Urinary bladder (tissue), 4 donors: Measurements from ENCODE around the gene FRMPD2. TPM values are rescaled to one million over a fixed set of nuclear protein-coding genes. Genes with fewer than 3 reads are reported as not detected.
"Not testable (repeated sequence)": the region's sequence is repeated elsewhere in the genome, so short reads cannot be mapped to it uniquely, and the experiment has no call there.

Experiments
- DNase-seq: peaks from one replicate; pipeline ENCODE4 v3.0.0-alpha.2; 2015; ENCODE audit errors: extremely low spot score
- H3K27ac ChIP-seq: one replicate; pipeline ENCODE4 v1.5.1; 2013; ENCODE audit warnings: low read depth, mild to moderate bottlenecking, moderate library complexity
- H3K36me3 ChIP-seq: one replicate; pipeline ENCODE4 v1.6.1; 2013; ENCODE audit warnings: mild to moderate bottlenecking, moderate library complexity; ENCODE audit not compliant: insufficient read depth
- H3K4me1 ChIP-seq: one replicate; pipeline ENCODE4 v1.6.1; 2013; ENCODE audit warnings: mild to moderate bottlenecking, moderate library complexity; ENCODE audit not compliant: insufficient read depth
- H3K4me3 ChIP-seq: one replicate; pipeline ENCODE4 v1.5.1; 2013; ENCODE audit warnings: low read depth, low read length
- WGBS: extraction: QIAGEN DNeasy Blood & Tissue Kit; methylation state at CpG from one replicate; pipeline ENCODE4 v1.1.7; 2013; 5-methylcytosine and 5-hydroxymethylcytosine counted together
- polyA plus RNA-seq: library from polyadenylated mRNA; stranded (reverse); fragments of 200-250 nt; gene quantifications from one replicate; pipeline ENCODE4 v1.2.3, GENCODE V29; 2013
- total RNA-seq: library from RNA; depleted of rRNA; stranded (reverse); fragments of >200 nt; gene quantifications from one replicate; pipeline ENCODE4 v1.2.3, GENCODE V29; 2014
- donor health status: healthy with polysubstance abuse.
- donor health status: healthy.

Gene FRMPD2
- total and polyA plus RNA-seq, 2 donors = 0.10 to 1.9 TPM

DNA sequence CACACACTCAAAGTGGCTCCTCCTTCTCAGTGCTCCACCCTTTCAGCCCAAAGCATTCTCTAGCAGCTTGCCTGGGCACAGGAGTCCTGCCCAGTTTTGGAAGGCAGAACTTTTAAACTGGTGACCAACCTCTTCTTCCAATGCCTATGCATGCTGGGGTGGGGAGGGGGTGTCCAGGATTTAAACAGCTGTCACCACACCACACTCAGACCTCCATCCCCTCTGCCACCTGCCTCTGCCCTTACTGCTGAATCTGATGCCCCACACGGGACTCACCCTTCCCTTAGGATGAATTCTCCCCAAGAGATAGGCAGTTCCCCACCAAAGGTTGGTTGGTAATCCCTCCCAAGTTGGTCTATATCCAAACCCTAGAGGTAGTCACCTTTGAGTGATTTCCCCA, 50.2 kb downstream of the FRMPD2 start:
- Histone ChIP-seq H3K4me1 (no peaks in the 10 kb centered on the region), H3K4me3 (no peak overlapping the region), H3K27ac (no peak overlapping the region), H3K36me3 (no peaks in the 10 kb centered on the region)
- 93% methylated on average over 1 of the region's 1 CpG for WGBS
- DNase-seq = no peak

DNA sequence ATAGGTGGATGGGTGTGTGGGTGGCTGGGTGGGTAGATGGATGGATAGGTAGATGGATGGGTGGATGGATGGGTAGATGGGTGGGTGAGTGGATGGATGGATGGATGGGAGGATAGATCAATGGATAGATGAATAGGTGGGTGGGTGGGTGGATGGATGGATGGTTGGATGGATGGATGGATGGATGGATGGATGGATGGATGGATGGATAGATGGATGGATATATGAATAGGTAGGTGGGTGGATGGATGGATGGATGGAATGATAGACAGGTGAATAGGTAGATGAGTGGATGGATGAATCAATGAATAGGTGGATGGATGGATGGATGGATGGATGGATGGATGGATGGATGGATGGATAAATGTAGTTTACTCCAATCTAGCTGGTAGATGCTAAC, 52.7 kb downstream of the FRMPD2 start:
- no peak overlapping the region for H3K27ac ChIP-seq
- H3K36me3 ChIP-seq = no peaks in the 10 kb centered on the region
- H3K4me1 ChIP-seq = no peaks in the 10 kb centered on the region
- H3K4me3 ChIP-seq = no peak overlapping the region
- DNase-seq = no peak

DNA sequence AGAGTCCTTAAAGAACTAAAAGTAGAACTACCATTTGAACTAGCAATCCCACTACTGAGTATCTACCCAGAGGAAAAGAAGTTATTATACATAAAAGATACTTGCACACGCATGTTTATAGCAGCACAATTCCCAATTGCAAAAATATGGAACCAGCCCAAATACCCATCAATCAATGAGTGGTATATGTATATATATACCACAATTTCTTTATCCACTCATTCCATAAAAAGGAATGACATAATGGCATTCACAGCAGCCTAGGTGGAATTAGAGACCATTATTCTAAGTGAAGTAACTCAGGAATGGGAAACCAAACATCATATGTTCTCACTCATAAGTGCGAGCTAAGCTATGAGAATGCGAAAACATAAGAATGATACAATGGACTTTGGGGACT, 53.5 kb downstream of the FRMPD2 start:
- H3K36me3 ChIP-seq, H3K4me1 ChIP-seq, DNase-seq, H3K4me3 ChIP-seq, H3K27ac ChIP-seq: not testable (repeated sequence)
- 90% methylated on average over 3 of the region's 3 CpGs for WGBS

DNA sequence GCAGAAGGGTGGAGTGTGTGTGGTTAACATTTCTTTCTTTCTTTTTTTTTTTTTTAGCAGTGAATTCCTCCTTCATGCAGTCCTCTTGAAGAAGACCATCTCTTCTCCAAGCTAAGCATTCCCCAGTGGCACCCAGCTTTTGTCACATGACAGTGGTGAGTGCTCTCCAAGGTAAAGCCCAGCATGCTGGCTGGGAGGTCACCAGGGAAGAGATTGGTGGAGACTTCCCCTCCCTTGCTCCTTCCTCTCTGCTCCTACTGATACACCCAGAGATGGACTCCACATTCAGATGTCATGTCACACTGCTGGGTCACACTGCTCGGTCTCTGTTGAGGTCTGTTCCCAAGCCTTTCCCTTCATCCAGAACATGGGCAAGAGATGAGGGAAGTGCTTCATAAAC, 55.3 kb downstream of the FRMPD2 start:
- Histone ChIP-seq H3K4me3 (no peak overlapping the region), H3K36me3 (no peaks in the 10 kb centered on the region), H3K27ac (no peak overlapping the region), H3K4me1 (no peaks in the 10 kb centered on the region)
- DNase-seq = no peak
- WGBS = 89% methylated on average over 1 of the region's 1 CpG

DNA sequence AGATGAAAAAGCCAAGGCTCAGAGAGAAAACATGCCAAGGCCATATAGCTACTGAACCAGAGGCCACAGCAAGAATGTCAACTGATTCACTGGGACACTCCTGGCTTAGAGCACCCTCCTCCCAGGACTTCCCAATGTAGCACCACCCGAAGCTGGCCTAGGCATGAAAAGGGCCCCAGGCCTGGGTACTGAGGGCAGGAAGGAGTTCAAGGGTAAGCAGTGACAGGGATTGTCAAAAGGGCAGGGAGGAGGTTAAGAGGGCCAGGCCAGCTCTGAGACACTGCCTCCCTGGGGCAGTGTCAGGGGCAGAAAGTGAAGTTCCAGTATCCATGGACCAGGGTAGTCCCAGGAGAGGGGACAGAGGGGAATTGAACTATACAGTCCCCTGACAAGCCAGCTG, 57.8 kb downstream of the FRMPD2 start:
- no peak overlapping the region for H3K4me3 ChIP-seq
- DNase-seq = no peak
- no peaks in the 10 kb centered on the region for H3K4me1 ChIP-seq
- WGBS = 88% methylated on average over 1 of the region's 1 CpG
- no peaks in the 10 kb centered on the region for H3K36me3 ChIP-seq
- H3K27ac ChIP-seq = no peak overlapping the region

DNA sequence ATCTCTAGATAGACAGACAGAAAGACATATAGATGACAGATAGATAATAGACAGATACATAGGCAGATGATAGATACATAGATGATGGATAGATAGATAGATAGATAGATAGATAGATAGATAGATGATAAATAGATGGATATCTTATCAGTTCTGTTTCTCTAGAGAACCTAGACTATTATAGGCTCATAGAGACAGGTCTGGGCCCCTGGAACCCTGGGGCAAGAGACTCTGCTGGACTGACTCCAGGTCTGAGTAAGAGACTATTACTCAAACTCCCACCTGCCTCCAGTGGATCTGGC, 58.3 kb downstream of the FRMPD2 start:
- Histone ChIP-seq H3K4me1 (no peaks in the 10 kb centered on the region), H3K4me3 (no peak overlapping the region)
- DNase-seq = no peak

DNA sequence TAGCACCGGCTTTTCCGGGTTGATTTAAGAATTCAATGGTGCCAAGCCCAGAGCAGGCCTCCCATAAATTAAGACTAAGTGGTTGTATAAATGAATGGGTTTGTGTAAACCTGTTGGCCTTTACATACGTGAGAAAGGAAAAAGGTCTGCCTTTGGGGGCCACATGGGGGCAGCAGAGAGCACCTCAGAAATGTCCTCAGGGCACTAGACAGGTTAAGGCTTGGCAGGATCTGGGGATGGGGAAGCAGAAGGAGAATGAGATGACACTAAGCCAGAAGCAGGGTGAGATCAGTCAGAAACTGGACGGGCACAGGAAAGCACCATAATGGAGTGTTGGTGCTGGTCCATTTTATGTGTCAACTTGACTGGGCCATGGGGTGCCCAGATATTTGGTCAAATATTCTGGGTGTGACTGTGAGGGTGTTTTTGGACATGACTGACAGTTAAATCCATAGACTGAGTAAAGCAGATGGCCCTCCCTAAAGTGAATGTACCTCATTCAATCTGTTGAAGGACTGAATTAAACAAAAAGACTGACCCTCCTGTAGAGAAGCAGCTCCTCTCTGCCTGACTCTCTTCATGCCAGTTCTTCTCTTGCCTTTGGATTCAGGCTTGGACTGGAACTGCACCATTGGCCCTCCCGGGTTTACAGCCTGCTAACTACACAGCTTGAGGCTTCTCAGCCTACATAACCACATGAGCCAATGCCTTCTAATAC, 58.9 kb downstream of the FRMPD2 start:
- 71% methylated on average over 5 of the region's 5 CpGs for WGBS
- H3K4me3 ChIP-seq = no peak overlapping the region
- H3K27ac ChIP-seq = no peak overlapping the region
- no peaks in the 10 kb centered on the region for H3K36me3 ChIP-seq
- H3K4me1 ChIP-seq = no peaks in the 10 kb centered on the region
- no peak for DNase-seq

More for the DNA sequence above, 58.3 kb downstream of the FRMPD2 start:
- no peaks in the 10 kb centered on the region for H3K36me3 ChIP-seq
- H3K27ac ChIP-seq = no peak overlapping the region

DNA sequence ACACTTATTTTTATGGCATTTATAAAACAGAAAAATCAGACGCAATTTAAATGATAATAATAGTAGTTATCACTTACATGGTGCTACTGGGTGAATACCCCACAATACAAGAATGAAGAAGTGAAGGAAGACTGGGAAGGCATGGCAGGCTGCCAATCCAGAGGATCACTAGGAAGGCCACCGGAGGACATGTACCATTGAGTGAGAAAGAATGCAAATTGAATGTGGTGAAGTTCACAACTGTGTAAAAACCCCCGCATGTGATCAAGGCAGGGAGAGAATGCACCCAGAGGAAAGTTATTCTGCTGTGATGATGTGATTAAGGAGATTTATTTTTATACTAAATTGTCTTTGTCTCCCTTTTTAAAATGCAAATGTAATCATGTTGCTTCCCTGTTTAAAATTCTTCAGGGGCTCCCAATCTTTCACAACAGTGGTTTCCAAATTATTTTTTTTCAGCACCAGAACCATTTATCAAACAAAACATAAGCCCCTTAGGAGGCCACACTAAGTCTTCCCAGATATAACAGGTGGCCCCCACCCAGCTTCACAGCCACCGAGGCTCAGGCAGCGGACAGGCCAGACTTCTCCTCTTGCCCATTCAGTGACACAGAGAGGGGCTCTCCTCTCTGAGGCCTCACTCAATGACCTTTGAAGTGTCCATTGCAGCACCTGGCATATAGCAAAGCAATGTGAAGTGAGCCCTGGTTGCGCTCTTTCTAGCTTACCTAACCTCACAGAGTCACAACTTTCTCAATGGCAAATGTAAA, 59.6 kb downstream of the FRMPD2 start:
- WGBS = 85% methylated on average over 6 of the region's 6 CpGs

DNA sequence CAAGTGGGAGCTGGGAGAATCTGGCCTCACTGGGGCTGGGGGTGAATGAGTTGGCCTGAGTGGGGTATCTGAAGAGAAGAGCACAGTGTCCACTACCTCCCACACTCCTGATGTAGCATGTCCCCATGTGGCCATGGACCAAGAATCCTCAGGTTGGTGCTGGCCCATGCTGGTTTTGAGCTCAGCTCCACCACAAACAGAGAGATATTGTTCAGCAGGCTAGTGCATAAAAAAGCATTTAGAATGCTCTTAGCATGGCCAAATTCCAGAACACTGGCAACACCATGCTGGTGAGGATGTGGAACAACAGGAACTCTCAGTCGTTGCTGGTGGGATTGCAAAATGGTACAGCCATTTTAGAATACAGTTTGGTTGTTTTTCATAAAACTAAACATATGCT, 61.4 kb downstream of the FRMPD2 start:
- Histone ChIP-seq H3K36me3 (no peaks in the 10 kb centered on the region), H3K4me1 (no peaks in the 10 kb centered on the region), H3K4me3 (no peak overlapping the region), H3K27ac (no peak overlapping the region)
- no peak for DNase-seq
- 68% methylated on average over 1 of the region's 1 CpG for WGBS

More for the DNA sequence above, 59.6 kb downstream of the FRMPD2 start:
- Histone ChIP-seq H3K36me3 (no peaks in the 10 kb centered on the region), H3K27ac (no peak overlapping the region), H3K4me3 (no peak overlapping the region), H3K4me1 (no peaks in the 10 kb centered on the region)
- no peak for DNase-seq

DNA sequence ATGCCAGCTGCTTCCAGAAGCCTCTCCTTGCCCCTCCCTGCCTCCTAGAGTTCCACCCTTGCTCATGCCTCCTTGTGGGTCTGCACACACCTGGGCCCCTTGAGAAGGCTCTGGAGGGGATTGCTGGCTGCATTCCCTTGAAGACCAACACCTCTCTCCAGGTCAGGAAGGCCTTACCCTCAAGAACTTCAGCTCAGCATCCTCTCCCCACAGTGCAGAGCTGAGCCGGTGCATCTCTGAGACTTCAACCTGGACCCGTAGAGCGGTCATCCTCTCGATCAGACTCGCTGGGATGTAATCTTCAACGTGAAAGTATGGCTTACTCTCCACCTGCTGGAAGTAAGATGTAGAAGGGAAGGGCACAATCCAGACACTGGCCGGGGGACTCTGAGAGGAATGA, 62.7 kb downstream of the FRMPD2 start:
- H3K4me1 ChIP-seq = no peaks in the 10 kb centered on the region
- H3K27ac ChIP-seq = no peak overlapping the region
- H3K4me3 ChIP-seq = no peak overlapping the region
- 94% methylated on average over 7 of the region's 7 CpGs for WGBS
- H3K36me3 ChIP-seq = no peaks in the 10 kb centered on the region
- DNase-seq = no peak

DNA sequence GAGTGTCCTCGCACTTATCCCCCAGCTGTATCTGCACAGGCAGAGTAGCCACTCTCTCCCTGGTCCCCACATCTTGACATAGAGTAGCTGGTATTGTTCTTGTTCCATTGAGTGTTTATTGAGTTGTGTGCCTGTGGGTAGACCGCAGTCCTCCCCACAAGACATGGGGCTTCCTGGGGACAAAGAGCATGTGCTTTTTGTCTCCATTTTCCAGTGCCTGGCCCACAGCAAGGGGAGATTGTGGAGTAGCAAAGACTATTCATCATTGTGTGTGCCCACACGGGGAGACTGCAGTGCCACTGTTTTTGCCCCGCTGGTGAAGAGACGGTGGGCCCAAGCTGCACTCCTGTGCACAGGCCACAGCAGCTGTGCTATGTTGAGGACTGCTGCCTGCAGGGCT, 63.5 kb downstream of the FRMPD2 start:
- Histone ChIP-seq H3K36me3 (no peaks in the 10 kb centered on the region), H3K4me1 (no peaks in the 10 kb centered on the region), H3K27ac (no peak overlapping the region), H3K4me3 (no peak overlapping the region)
- DNase-seq = no peak
- whole genome bisulfite sequencing = 94% methylated on average over 5 of the region's 5 CpGs

DNA sequence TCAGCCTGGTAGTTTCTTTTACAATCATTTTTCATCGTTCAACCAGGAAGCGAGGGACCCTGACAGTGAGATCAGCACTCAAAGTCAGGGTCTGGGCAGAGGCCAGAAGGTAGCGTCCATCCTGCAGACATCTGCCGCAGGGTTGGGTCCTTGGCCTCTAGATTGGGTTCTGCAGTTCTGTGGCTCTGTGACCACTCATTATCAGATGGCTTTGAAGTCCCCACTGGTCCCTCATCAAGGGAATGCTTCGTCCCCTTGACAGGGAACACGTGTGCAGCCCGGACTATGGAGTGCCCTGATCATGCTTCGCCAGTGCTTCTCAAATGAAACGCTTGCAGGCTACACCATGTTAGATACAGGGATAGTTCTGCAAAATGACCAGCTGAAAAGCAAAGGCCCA, 64.1 kb downstream of the FRMPD2 start:
- no peak for DNase-seq
- no peaks in the 10 kb centered on the region for H3K36me3 ChIP-seq
- no peak overlapping the region for H3K4me3 ChIP-seq
- no peaks in the 10 kb centered on the region for H3K4me1 ChIP-seq
- no peak overlapping the region for H3K27ac ChIP-seq
- 88% methylated on average over 9 of the region's 9 CpGs for WGBS

DNA sequence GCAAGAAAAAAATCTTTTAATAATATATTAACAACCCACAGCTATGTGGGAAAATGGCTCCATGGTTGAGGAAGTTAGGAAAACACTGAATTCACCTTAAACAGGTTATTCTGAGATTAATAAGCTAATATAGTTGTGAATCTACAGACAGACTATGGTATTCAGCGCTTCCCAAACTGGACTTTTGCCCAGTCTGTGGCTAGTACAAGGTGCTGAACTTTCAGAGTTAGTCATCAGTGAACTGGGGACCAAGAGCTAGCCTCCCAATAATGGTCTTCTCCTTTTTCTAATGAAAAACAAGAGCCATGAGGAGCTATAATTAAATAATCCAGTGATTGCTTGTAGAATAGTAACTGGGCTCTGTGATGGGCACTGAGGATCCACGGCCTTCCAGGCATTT, 65.3 kb downstream of the FRMPD2 start:
- H3K36me3 ChIP-seq = no peaks in the 10 kb centered on the region
- no peaks in the 10 kb centered on the region for H3K4me1 ChIP-seq
- no peak overlapping the region for H3K27ac ChIP-seq
- no peak overlapping the region for H3K4me3 ChIP-seq
- no peak for DNase-seq
- 63% methylated on average over 2 of the region's 2 CpGs for WGBS

DNA sequence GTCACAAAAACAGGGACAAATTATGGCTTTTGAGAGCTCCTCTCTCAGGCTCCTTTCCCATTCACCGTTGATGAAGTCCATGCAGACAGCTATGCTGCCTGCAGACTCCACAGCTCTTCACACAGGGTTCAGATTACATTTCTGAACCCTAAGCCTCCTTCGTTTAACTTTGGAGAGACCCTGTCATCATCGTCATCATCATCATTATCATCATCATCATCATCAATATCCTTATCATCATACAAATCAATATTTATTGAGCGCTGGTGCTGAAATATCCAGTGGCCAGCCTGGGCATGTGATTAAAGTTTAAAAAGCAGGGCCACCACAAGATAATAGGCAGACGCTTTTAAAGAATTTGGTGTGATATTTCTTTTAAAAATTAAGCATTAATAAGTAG, 66.6 kb downstream of the FRMPD2 start:
- H3K27ac ChIP-seq = no peak overlapping the region
- H3K4me1 ChIP-seq = no peaks in the 10 kb centered on the region
- H3K4me3 ChIP-seq = no peak overlapping the region
- no peaks in the 10 kb centered on the region for H3K36me3 ChIP-seq
- 77% methylated on average over 5 of the region's 5 CpGs for WGBS
- no peak for DNase-seq
